Measurements from ENCODE around the gene RAP2B.

The RAP2B gene

GRCh38 chr3:153195349-153195879 is 33.4 kb downstream of the RAP2B start:
- TF ChIP-seq CTCF (IDR thresholded peaks at IDR 0.05; ENCODE audit: insufficient read depth, low read depth, low read length, missing control alignments) = no peak
- peak; percentile 36 for DNase-seq (ENCODE audit: low read depth)
- no peak overlapping the region for H3K4me3 ChIP-seq (ENCODE audit: low read length)

- peak; percentile 90 for DNase-seq (ENCODE audit: low read depth)
- H3K4me3 ChIP-seq (ENCODE audit: low read length) = no peak overlapping the region
- TF ChIP-seq CTCF (IDR thresholded peaks at IDR 0.05; ENCODE audit: insufficient read depth, low read depth, low read length, missing control alignments) = no peak
Observed at GRCh38 chr3:153209596-153209995, 47.6 kb downstream of the RAP2B start.

GRCh38 chr3:153210146-153210545 is 48.1 kb downstream of the RAP2B start:
- DNase-seq (ENCODE audit: low read depth) = peak; percentile 39
- H3K4me3 ChIP-seq (ENCODE audit: low read length) = no peak overlapping the region
- TF ChIP-seq CTCF (IDR thresholded peaks at IDR 0.05; ENCODE audit: insufficient read depth, low read depth, low read length, missing control alignments) = peak; percentile 9

GRCh38 chr3:153210660-153211059 is 48.6 kb downstream of the RAP2B start:
- no peak for TF ChIP-seq CTCF (IDR thresholded peaks at IDR 0.05; ENCODE audit: insufficient read depth, low read depth, low read length, missing control alignments)
- no peak overlapping the region for H3K4me3 ChIP-seq (ENCODE audit: low read length)
- peak; percentile 89 for DNase-seq (ENCODE audit: low read depth)

GRCh38 chr3:153215497-153215896 is 53.5 kb downstream of the RAP2B start:
- TF ChIP-seq CTCF (IDR thresholded peaks at IDR 0.05; ENCODE audit: insufficient read depth, low read depth, low read length, missing control alignments) = no peak
- no peak for DNase-seq (ENCODE audit: low read depth)

GRCh38 chr3:153215966-153216365 is 53.9 kb downstream of the RAP2B start:
- no peak for TF ChIP-seq CTCF (IDR thresholded peaks at IDR 0.05; ENCODE audit: insufficient read depth, low read depth, low read length, missing control alignments)
- DNase-seq (ENCODE audit: low read depth) = no peak
- no peak overlapping the region for H3K4me3 ChIP-seq (ENCODE audit: low read length)

More at GRCh38 chr3:153215497-153215896, 53.5 kb downstream of the RAP2B start:
- H3K4me3 ChIP-seq (ENCODE audit: low read length) = no peak overlapping the region

- DNase-seq (ENCODE audit: low read depth) = no peak
- no peak for TF ChIP-seq CTCF (IDR thresholded peaks at IDR 0.05; ENCODE audit: insufficient read depth, low read depth, low read length, missing control alignments)
- H3K4me3 ChIP-seq (ENCODE audit: low read length) = no peak overlapping the region
Observed at GRCh38 chr3:153216928-153217327, 54.9 kb downstream of the RAP2B start.
